ENCODE data around the gene ATG13.
"Not testable (repeated sequence)": the region's sequence is repeated elsewhere in the genome, so short reads cannot be mapped to it uniquely, and the experiment has no call there.

Gene ATG13

DNA sequence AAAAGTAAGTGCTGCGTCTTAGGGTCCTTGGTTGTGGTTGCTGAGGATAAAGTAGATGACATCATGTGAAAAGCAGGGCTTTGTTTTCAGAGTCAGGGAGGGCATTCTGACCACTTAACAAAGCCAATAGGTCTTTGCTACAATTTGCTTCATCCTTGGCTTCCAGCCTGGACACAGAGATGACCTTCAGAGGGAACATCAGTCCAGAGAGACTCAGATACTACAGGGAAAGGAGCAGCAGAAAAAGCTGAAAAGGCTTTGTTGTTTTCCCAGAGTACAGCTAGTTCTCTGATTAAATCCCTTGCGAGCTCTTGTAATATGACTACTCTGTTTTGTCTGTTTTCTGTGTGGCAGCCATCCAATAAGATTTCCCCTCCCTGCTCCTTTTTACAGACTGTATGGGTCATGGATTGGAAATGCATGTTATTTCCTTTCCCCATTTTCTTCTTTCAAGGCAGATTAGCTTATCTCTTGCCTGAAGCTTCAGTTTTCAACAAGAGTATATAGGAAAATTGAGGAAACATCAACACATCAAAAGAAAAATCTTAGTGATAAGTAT is 31.9 kb downstream of the ATG13 start:
- DNase-seq: no peak

- no peak for DNase-seq
Observed at GRCh38 chr11:46655631-46656030, 38.3 kb downstream of the ATG13 start.

DNA sequence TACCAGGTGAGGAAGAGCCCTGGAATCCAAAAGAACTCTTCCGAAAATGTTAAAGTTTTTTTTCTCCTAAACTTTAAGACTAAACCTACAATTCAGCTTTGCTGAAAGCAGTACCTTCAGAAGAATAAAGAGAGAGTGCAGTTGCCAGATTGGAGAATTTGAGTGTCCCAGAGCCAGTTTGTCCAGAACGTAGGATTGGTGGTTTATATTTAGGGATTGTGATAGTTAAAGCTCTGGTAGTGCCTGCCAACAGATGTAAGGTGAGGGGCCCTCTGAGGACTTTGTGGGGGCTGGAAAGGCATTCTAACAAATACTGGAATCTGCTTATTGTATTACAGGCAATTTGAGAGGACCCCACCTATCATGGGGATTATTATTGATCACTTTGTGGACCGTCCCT is 39.8 kb downstream of the ATG13 start:
- DNase-seq: no peak

DNA sequence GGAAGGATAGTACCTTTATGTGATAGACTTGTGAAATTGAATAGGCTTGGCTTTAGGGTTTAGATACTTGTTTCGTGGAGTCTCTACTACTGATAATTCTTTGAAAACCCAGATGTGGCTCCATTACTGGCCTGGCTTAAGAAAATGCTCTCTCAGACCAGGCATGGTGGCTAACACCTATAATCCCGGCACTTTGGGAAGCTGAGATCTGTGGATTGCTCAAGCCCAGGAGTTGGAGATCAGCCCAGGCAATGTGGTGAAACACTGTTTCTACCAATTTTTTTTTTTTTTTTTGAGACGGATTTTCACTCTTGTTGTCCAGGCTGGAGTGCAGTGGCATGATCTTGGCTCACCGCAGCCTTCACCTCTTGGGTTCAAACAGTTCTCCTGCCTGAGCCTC is 40.9 kb downstream of the ATG13 start:
- no peak for DNase-seq

DNA sequence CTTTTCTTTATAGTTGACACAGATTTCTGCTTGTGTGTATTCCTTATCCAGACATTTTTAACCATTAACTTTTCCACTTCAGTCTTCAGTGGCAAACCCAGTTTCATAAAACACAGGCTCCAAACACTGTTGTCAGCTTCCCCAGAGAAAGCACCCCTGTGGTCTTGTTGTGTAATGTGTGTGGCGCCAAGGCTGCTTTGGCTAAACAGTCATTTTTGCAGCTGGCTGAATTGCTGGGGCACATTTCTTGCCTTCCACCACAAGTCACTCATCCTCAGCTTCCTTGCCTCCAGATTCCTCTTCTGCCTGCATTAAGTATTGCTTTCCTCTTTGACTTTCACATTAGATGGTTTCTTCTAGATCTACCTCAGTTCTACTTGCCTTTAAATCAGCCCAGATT is 42.6 kb downstream of the ATG13 start:
- DNase-seq: no peak

- no peak for DNase-seq
Observed at GRCh38 chr11:46661836-46662235, 44.5 kb downstream of the ATG13 start.

DNA sequence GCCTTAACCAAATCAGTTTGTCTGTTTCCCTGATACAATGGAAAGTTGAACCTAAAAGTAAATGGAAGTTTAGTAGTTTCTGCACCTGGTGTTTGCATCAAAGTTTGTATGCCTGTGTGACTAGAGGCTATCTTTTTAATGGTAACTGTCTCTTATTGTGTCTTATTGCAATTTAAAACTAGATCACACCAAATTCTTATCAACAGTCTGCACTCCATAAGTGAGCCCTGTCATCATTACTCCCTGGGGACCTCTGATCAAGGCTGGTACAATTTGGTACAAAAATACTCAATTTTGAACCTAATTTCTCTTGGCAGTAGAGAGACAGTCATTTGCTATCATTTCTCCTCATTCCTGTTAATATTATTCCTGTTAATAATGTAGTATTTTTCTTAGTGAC is 45.0 kb downstream of the ATG13 start:
- no peak for DNase-seq

DNA sequence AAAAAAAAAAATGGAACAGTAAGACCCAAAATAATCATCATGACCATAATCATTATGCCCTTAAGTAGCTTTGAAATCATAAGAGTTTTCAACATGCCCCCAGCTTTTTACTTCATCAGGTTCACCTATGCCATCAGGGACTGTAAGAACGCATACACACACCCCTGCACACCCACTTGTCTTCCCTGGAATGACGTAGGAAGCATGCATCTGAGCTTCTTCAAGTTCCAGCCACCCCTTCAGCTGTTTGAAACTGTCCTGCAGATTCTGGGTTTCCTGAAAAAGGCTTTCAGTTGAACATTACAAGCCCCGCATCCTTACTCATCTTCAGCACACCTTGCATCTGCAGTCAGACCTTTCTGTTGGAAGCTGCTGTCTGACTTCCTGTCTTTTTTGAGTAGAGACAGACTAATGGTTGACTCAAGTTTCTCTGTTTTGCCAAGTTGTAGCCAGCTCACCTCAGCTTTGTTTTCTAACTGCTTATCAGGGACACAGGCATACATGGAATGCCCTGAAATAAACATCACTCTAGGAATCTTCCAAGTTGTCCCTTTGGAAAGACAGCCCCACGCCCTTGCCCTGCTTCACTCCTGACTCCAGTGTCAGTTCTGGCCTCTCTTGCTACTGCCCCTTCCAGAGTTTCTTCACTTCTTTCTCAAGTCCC is 46.1 kb downstream of the ATG13 start:
- no peak for DNase-seq

GRCh38 chr11:46664612-46665011 is 47.3 kb downstream of the ATG13 start:
- no peak for DNase-seq

DNA sequence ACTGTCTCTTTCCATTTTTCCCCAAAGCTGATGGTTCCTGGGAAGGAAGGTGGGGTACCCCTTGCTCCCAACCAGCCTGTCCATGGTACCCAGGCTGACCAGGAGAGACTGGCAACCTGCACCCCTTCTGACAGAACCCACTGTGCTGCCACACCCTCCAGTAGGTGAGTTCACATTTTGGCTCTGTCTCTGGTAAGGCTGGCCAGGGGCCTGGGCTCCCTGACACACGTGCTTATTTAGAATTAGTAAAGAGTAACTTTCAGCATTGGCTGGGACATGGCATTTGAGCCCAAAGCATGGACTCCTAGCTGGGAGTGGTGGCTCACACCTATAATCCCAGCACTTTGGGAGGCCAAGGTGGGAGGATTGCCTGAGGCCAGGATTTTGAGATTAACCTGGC is 48.0 kb downstream of the ATG13 start:
- DNase-seq: no peak

GRCh38 chr11:46666516-46666915 is 49.2 kb downstream of the ATG13 start:
- no peak for DNase-seq

GRCh38 chr11:46667043-46667481 is 49.7 kb downstream of the ATG13 start:
- DNase-seq: no peak

GRCh38 chr11:46668480-46669085 is 51.2 kb downstream of the ATG13 start:
- DNase-seq: no peak

GRCh38 chr11:46669711-46670139 is 52.4 kb downstream of the ATG13 start:
- no peak for DNase-seq

- DNase-seq: not testable (repeated sequence)
Observed at GRCh38 chr11:46670521-46670920, 53.2 kb downstream of the ATG13 start.

DNA sequence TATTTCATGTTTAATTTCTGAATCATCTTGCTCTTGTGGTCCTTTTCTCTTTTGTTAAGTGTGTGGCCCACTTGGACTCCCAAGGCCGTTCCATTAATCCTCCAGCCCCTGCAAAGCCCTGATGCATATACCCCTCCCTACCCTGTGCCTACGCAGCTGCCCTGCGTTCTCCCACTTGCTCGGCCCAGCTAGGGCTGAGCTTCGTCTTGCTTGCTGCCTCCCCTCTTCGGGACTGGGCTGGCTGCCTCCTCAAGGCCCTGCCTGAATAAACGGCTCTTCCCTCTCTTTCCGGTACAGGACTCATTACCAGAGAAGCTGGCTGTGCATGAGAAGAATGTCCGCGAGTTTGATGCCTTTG is 54.6 kb downstream of the ATG13 start:
- DNase-seq: no peak

- DNase-seq: no peak
Observed at GRCh38 chr11:46672381-46672839, 55.1 kb downstream of the ATG13 start.

DNA sequence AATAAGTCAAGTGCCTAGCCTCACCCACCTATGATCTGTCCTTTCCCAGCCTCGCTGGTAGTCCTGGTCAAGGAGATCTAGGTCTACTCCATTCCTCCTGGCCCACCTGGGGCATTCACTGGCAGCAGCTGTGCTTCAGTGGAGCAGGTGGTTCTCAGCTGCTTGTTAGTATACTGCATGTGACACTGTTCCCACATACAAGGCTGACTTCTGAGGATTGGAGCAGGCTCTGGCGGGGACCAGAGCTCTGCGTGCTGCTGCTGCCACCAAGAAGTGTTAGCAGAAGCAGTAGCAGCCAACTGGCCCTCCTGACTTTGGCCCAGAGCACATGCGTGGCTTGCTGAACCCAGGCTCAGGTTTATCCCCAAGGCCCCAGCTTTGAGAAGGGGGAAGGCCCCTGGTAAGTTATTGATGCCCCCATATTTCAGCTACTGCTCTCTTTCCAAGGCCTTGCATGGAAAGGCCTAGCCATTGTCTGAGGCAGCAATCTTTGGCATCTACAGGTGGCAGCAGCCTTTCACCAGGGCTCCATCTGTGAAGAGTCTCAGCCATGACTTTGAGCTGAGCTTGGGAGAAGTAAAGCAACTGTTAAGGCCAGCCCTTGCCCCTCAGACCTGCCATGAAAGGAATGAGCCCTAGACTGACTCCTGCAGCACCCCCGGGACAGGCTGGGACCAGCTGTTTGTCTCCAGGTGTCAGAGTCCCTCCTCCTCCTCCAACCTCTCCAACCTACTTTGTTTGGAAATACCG is 56.5 kb downstream of the ATG13 start:
- DNase-seq: no peak

GRCh38 chr11:46674463-46675287 is 57.3 kb downstream of the ATG13 start:
- no peak for DNase-seq

GRCh38 chr11:46675288-46675851 is 58.0 kb downstream of the ATG13 start:
- no peak for DNase-seq

GRCh38 chr11:46675949-46676348 is 58.6 kb downstream of the ATG13 start:
- no peak for DNase-seq

DNA sequence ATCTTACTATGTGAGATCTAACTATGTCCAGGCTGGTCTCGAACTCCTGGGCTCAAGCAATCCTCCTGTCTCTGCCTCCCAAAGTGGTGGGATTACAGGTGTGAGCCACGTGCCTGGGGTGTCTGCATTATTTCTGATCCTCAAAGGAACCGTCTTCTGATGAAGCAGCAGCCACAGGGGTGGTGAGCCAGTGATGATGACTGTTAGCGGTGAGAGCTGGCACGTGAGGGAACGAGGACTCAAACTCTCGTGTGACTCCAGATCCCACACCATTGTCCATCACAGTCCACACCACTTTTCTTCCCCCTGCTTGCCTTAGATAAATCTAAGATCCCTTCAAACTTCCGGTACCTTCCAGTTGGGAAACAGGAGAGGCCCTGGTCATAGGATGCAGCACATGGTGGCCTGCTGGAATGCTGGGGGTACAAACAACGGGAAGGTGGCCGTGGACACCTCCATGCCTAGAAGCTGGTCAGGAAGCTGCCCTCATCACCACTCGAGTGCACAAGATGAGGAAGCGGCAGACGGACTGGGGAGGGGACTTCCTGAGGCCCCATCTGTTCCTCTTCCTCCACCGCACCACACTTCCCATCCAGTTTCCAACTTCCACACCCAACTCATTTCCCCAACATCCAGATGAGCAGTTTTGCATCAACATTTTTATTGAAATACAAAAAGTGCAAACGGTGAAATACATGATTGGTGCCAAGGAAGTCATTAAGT is 59.2 kb downstream of the ATG13 start:
- no peak for DNase-seq

All from NCI-H446 (cell line).